NCI-H446 (cell line): Measurements from ENCODE around the gene FANCC.

Experiments used
- DNase-seq, 2 experiments: peaks; one replicate each; lab custom pipeline; 2025; lab: John Stamatoyannopoulos, UW

Gene FANCC

GRCh38 chr9:95143591-95144561 is 173.6 kb downstream of the FANCC start:
- no peak for DNase-seq

GRCh38 chr9:95142728-95143127 is 174.8 kb downstream of the FANCC start:
- DNase-seq: no peak

GRCh38 chr9:95142315-95142714 is 175.2 kb downstream of the FANCC start:
- no peak for DNase-seq

- no peak for DNase-seq
Measured at GRCh38 chr9:95140821-95141220, 176.7 kb downstream of the FANCC start.

- DNase-seq: no peak
Measured at GRCh38 chr9:95139126-95139525, 178.4 kb downstream of the FANCC start.

- DNase-seq: peak; percentile 41 to 63
Measured at GRCh38 chr9:95138474-95138873, 179.0 kb downstream of the FANCC start.

GRCh38 chr9:95137587-95138145 is 179.8 kb downstream of the FANCC start:
- peak in 1 of 2 experiments; percentile 15 for DNase-seq

GRCh38 chr9:95135756-95136155 is 181.8 kb downstream of the FANCC start:
- DNase-seq: no peak

GRCh38 chr9:95134457-95134881 is 183.0 kb downstream of the FANCC start:
- no peak for DNase-seq

GRCh38 chr9:95133325-95133705 is 184.2 kb downstream of the FANCC start:
- no peak for DNase-seq

GRCh38 chr9:95132366-95133324 is 184.9 kb downstream of the FANCC start:
- no peak for DNase-seq

- peak in 1 of 2 experiments; percentile 57 for DNase-seq
Measured at GRCh38 chr9:95131023-95131943, 186.2 kb downstream of the FANCC start.

- no peak for DNase-seq
Measured at GRCh38 chr9:95130484-95130883, 187.0 kb downstream of the FANCC start.

- peak in 1 of 2 experiments; percentile 1 for DNase-seq
Measured at GRCh38 chr9:95129476-95130291, 187.8 kb downstream of the FANCC start.

- DNase-seq: no peak
Measured at GRCh38 chr9:95128177-95128524, 189.4 kb downstream of the FANCC start.

- DNase-seq: no peak
Measured at GRCh38 chr9:95127249-95128176, 190.0 kb downstream of the FANCC start.

- no peak for DNase-seq
Measured at GRCh38 chr9:95126739-95127138, 190.8 kb downstream of the FANCC start.

GRCh38 chr9:95125652-95126051 is 191.9 kb downstream of the FANCC start:
- DNase-seq: no peak
